ENCODE data around the gene HIPK2. TPM values are rescaled to one million over a fixed set of nuclear protein-coding genes. Genes with fewer than 3 reads are reported as not detected.

Gene HIPK2
- total RNA-seq, 2 experiments from 2014 or later = 6.2 to 7.9 TPM

- POLR2A ChIA-PET = no interaction called here
- H3K9me2 ChIP-seq (ENCODE audit: insufficient read depth, low read length) = no peaks in the 10 kb centered on the region
These were observed 36.6 kb downstream of the HIPK2 start for GRCh38 chr7:139741239-139741638.

GRCh38 chr7:139739863-139740597 is 37.8 kb downstream of the HIPK2 start:
- H2AFZ ChIP-seq (ENCODE audit: low read length) = no peak overlapping the region
- no peak for TF ChIP-seq CTCF (conservative IDR thresholded peaks at IDR 0.05; ENCODE audit: low read length)
- peaks cover 26% of the 10 kb centered on the region for H3K4me1 ChIP-seq (ENCODE audit: insufficient read depth, low read length, poor library complexity, severe bottlenecking)
- H3K79me2 ChIP-seq (ENCODE audit: insufficient read depth, low read depth, low read length) = no peaks in the 10 kb centered on the region
- no peaks in the 10 kb centered on the region for H4K20me1 ChIP-seq (ENCODE audit: insufficient read depth, low read length)
- no peak for DNase-seq (ENCODE audit: low spot score)
- H3K9me2 ChIP-seq (ENCODE audit: insufficient read depth, low read length) = no peaks in the 10 kb centered on the region
- no peak overlapping the region for H3K4me3 ChIP-seq (ENCODE audit: low read depth, low read length, poor library complexity, severe bottlenecking)
- no peaks in the 10 kb centered on the region for H3K9me3 ChIP-seq (ENCODE audit: low read length)
- H3K36me3 ChIP-seq (ENCODE audit: insufficient read depth, low read length) = no peaks in the 10 kb centered on the region
- intact Hi-C loops (cut with micrococcal nuclease; ENCODE audit: unreplicated experiment) = no loop called here
- ChIA-PET POLR2A (no interaction called here), CTCF (ENCODE audit: unreplicated experiment) (interaction anchor here (0.5 kb wide), 1 partner anchor 94 kb away, joined by 3 read pairs; no protein-coding TSS in a partner anchor)
- no peak overlapping the region for H3K4me2 ChIP-seq (ENCODE audit: low read length)
- H3K27ac ChIP-seq (ENCODE audit: low read depth, low read length, poor library complexity, severe bottlenecking) = no peak overlapping the region
- no TSS peak for BruUV-seq (replicated peaks)

More at GRCh38 chr7:139741239-139741638, 36.6 kb downstream of the HIPK2 start:
- H3K4me2 ChIP-seq (ENCODE audit: low read length) = no peak overlapping the region
- no peaks in the 10 kb centered on the region for H3K79me2 ChIP-seq (ENCODE audit: insufficient read depth, low read depth, low read length)
- BruUV-seq (replicated peaks) = no TSS peak
- intact Hi-C loops (cut with micrococcal nuclease; ENCODE audit: unreplicated experiment) = no loop called here
- H3K4me1 ChIP-seq (ENCODE audit: insufficient read depth, low read length, poor library complexity, severe bottlenecking) = peaks cover 26% of the 10 kb centered on the region
- H3K9me3 ChIP-seq (ENCODE audit: low read length) = no peaks in the 10 kb centered on the region
- H3K36me3 ChIP-seq (ENCODE audit: insufficient read depth, low read length) = no peaks in the 10 kb centered on the region
- DNase-seq (ENCODE audit: low spot score) = no peak
- no peak overlapping the region for H2AFZ ChIP-seq (ENCODE audit: low read length)
- no peak overlapping the region for H3K4me3 ChIP-seq (ENCODE audit: low read depth, low read length, poor library complexity, severe bottlenecking)
- H4K20me1 ChIP-seq (ENCODE audit: insufficient read depth, low read length) = no peaks in the 10 kb centered on the region
- TF ChIP-seq CTCF (conservative IDR thresholded peaks at IDR 0.05; ENCODE audit: low read length) (no peak), EZH2phosphoT487 (IDR thresholded peaks at IDR 0.05; ENCODE audit: borderline replicate concordance, low read depth, low read length) (no peak)
- H3K27ac ChIP-seq (ENCODE audit: low read depth, low read length, poor library complexity, severe bottlenecking) = no peak overlapping the region
- CTCF ChIA-PET (ENCODE audit: unreplicated experiment) = no interaction called here

GRCh38 chr7:139738772-139739171 is 39.0 kb downstream of the HIPK2 start:
- no peaks in the 10 kb centered on the region for H3K9me2 ChIP-seq (ENCODE audit: insufficient read depth, low read length)
- H3K79me2 ChIP-seq (ENCODE audit: insufficient read depth, low read depth, low read length) = no peaks in the 10 kb centered on the region
- H3K4me1 ChIP-seq (ENCODE audit: insufficient read depth, low read length, poor library complexity, severe bottlenecking) = peaks cover 26% of the 10 kb centered on the region
- intact Hi-C loops (cut with micrococcal nuclease; ENCODE audit: unreplicated experiment) = no loop called here
- DNase-seq (ENCODE audit: low spot score) = no peak
- ChIA-PET POLR2A (interaction anchor here (1.6 kb wide), 2 partner anchors 10 to 30 kb away, joined by 3 to 4 read pairs; no protein-coding TSS in a partner anchor), CTCF (ENCODE audit: unreplicated experiment) (no interaction called here)
- H3K9me3 ChIP-seq (ENCODE audit: low read length) = no peaks in the 10 kb centered on the region
- H2AFZ ChIP-seq (ENCODE audit: low read length) = no peak overlapping the region
- H3K4me2 ChIP-seq (ENCODE audit: low read length) = no peak overlapping the region
- H3K27ac ChIP-seq (ENCODE audit: low read depth, low read length, poor library complexity, severe bottlenecking) = no peak overlapping the region
- no peaks in the 10 kb centered on the region for H4K20me1 ChIP-seq (ENCODE audit: insufficient read depth, low read length)
- TF ChIP-seq CTCF (conservative IDR thresholded peaks at IDR 0.05; ENCODE audit: low read length) (no peak), EZH2phosphoT487 (IDR thresholded peaks at IDR 0.05; ENCODE audit: borderline replicate concordance, low read depth, low read length) (no peak)
- BruUV-seq (replicated peaks) = no TSS peak
- H3K36me3 ChIP-seq (ENCODE audit: insufficient read depth, low read length) = no peaks in the 10 kb centered on the region
- no peak overlapping the region for H3K4me3 ChIP-seq (ENCODE audit: low read depth, low read length, poor library complexity, severe bottlenecking)
